Measurements from ENCODE around the gene PPARGC1A.

PPARGC1A gene

GRCh38 chr4:23881674-23882337 is 8.0 kb downstream of the PPARGC1A start:
- Histone ChIP-seq H3K27ac (ENCODE audit: low read length) (no peak overlapping the region), H3K4me1 (ENCODE audit: control insufficient read depth, insufficient read depth, low read length) (peaks cover 5% of the 10 kb centered on the region; the same call in 1 of the 2 replicates), H3K27me3 (ENCODE audit: control insufficient read depth, insufficient read depth, low read length) (no peaks in the 10 kb centered on the region), H3K36me3 (ENCODE audit: control insufficient read depth, insufficient read depth, low read length) (no peaks in the 10 kb centered on the region), H3K9me3 (ENCODE audit: control insufficient read depth, insufficient read depth, low read length) (no peaks in the 10 kb centered on the region), H3K4me3 (ENCODE audit: low read length) (no peak overlapping the region)
- no CpG with 5 or more reads among the region's 8 CpGs for WGBS (ENCODE audit: insufficient coverage, insufficient read length)
- DNase-seq (ENCODE audit: low read depth, low spot score): no peak

- peaks cover 5% of the 10 kb centered on the region; the same call in 1 of the 2 replicates for H3K4me1 ChIP-seq (ENCODE audit: control insufficient read depth, insufficient read depth, low read length)
- no peaks in the 10 kb centered on the region for H3K9me3 ChIP-seq (ENCODE audit: control insufficient read depth, insufficient read depth, low read length)
- H3K4me3 ChIP-seq (ENCODE audit: low read length): no peak overlapping the region
- H3K27ac ChIP-seq (ENCODE audit: low read length): no peak overlapping the region
- WGBS (ENCODE audit: insufficient coverage, insufficient read length): no CpG with 5 or more reads among the region's 5 CpGs
- DNase-seq (ENCODE audit: low read depth, low spot score): no peak
- H3K27me3 ChIP-seq (ENCODE audit: control insufficient read depth, insufficient read depth, low read length): no peaks in the 10 kb centered on the region
- H3K36me3 ChIP-seq (ENCODE audit: control insufficient read depth, insufficient read depth, low read length): no peaks in the 10 kb centered on the region
These were observed 8.8 kb downstream of the PPARGC1A start for GRCh38 chr4:23881052-23881501.

GRCh38 chr4:23878912-23879732 is 10.7 kb downstream of the PPARGC1A start:
- no peaks in the 10 kb centered on the region for H3K9me3 ChIP-seq (ENCODE audit: control insufficient read depth, insufficient read depth, low read length)
- H3K4me3 ChIP-seq (ENCODE audit: low read length): no peak overlapping the region
- no peaks in the 10 kb centered on the region for H3K27me3 ChIP-seq (ENCODE audit: control insufficient read depth, insufficient read depth, low read length)
- H3K4me1 ChIP-seq (ENCODE audit: control insufficient read depth, insufficient read depth, low read length): peaks cover 2% of the 10 kb centered on the region; the same call in 1 of the 2 replicates
- no peak overlapping the region for H3K27ac ChIP-seq (ENCODE audit: low read length)
- DNase-seq (ENCODE audit: low read depth, low spot score): no peak
- no peaks in the 10 kb centered on the region for H3K36me3 ChIP-seq (ENCODE audit: control insufficient read depth, insufficient read depth, low read length)
- no CpG with 5 or more reads among the region's 7 CpGs for WGBS (ENCODE audit: insufficient coverage, insufficient read length)

- no peaks in the 10 kb centered on the region for H3K27me3 ChIP-seq (ENCODE audit: control insufficient read depth, insufficient read depth, low read length)
- no peak overlapping the region for H3K27ac ChIP-seq (ENCODE audit: low read length)
- H3K36me3 ChIP-seq (ENCODE audit: control insufficient read depth, insufficient read depth, low read length): no peaks in the 10 kb centered on the region
- no peak for DNase-seq (ENCODE audit: low read depth, low spot score)
- H3K9me3 ChIP-seq (ENCODE audit: control insufficient read depth, insufficient read depth, low read length): no peaks in the 10 kb centered on the region
- no peak overlapping the region for H3K4me3 ChIP-seq (ENCODE audit: low read length)
- no CpG with 5 or more reads among the region's 6 CpGs for WGBS (ENCODE audit: insufficient coverage, insufficient read length)
- peaks cover 2% of the 10 kb centered on the region; the same call in 1 of the 2 replicates for H3K4me1 ChIP-seq (ENCODE audit: control insufficient read depth, insufficient read depth, low read length)
These were observed 11.5 kb downstream of the PPARGC1A start for GRCh38 chr4:23878246-23878891.

GRCh38 chr4:23877758-23878229 is 12.1 kb downstream of the PPARGC1A start:
- H3K9me3 ChIP-seq (ENCODE audit: control insufficient read depth, insufficient read depth, low read length): no peaks in the 10 kb centered on the region
- no peak overlapping the region for H3K27ac ChIP-seq (ENCODE audit: low read length)
- DNase-seq (ENCODE audit: low read depth, low spot score): no peak
- H3K4me3 ChIP-seq (ENCODE audit: low read length): no peak overlapping the region
- WGBS (ENCODE audit: insufficient coverage, insufficient read length): no CpG with 5 or more reads among the region's 2 CpGs
- H3K27me3 ChIP-seq (ENCODE audit: control insufficient read depth, insufficient read depth, low read length): no peaks in the 10 kb centered on the region
- H3K36me3 ChIP-seq (ENCODE audit: control insufficient read depth, insufficient read depth, low read length): no peaks in the 10 kb centered on the region
- H3K4me1 ChIP-seq (ENCODE audit: control insufficient read depth, insufficient read depth, low read length): peaks cover 2% of the 10 kb centered on the region; the same call in 1 of the 2 replicates

- Histone ChIP-seq H3K9me3 (ENCODE audit: control insufficient read depth, insufficient read depth, low read length) (no peaks in the 10 kb centered on the region), H3K36me3 (ENCODE audit: control insufficient read depth, insufficient read depth, low read length) (no peaks in the 10 kb centered on the region), H3K4me1 (ENCODE audit: control insufficient read depth, insufficient read depth, low read length) (peaks cover 2% of the 10 kb centered on the region; the same call in 1 of the 2 replicates), H3K27me3 (ENCODE audit: control insufficient read depth, insufficient read depth, low read length) (no peaks in the 10 kb centered on the region), H3K27ac (ENCODE audit: low read length) (no peak overlapping the region), H3K4me3 (ENCODE audit: low read length) (no peak overlapping the region)
- no CpG with 5 or more reads among the region's 3 CpGs for WGBS (ENCODE audit: insufficient coverage, insufficient read length)
- no peak for DNase-seq (ENCODE audit: low read depth, low spot score)
These were observed 13.3 kb downstream of the PPARGC1A start for GRCh38 chr4:23876418-23877089.

GRCh38 chr4:23875317-23875716 is 14.5 kb downstream of the PPARGC1A start:
- Histone ChIP-seq H3K9me3 (ENCODE audit: control insufficient read depth, insufficient read depth, low read length) (no peaks in the 10 kb centered on the region), H3K36me3 (ENCODE audit: control insufficient read depth, insufficient read depth, low read length) (no peaks in the 10 kb centered on the region), H3K4me1 (ENCODE audit: control insufficient read depth, insufficient read depth, low read length) (no peaks in the 10 kb centered on the region; the same call in 1 of the 2 replicates), H3K27me3 (ENCODE audit: control insufficient read depth, insufficient read depth, low read length) (no peaks in the 10 kb centered on the region), H3K27ac (ENCODE audit: low read length) (no peak overlapping the region), H3K4me3 (ENCODE audit: low read length) (no peak overlapping the region)
- no peak for DNase-seq (ENCODE audit: low read depth, low spot score)
- WGBS (ENCODE audit: insufficient coverage, insufficient read length): no CpG with 5 or more reads among the region's 6 CpGs

GRCh38 chr4:23874536-23874901 is 15.3 kb downstream of the PPARGC1A start:
- no CpG with 5 or more reads among the region's 2 CpGs for WGBS (ENCODE audit: insufficient coverage, insufficient read length)
- no peak for DNase-seq (ENCODE audit: low read depth, low spot score)

GRCh38 chr4:23873717-23874535 is 15.9 kb downstream of the PPARGC1A start:
- no peak for DNase-seq (ENCODE audit: low read depth, low spot score)
- Histone ChIP-seq H3K36me3 (ENCODE audit: control insufficient read depth, insufficient read depth, low read length) (no peaks in the 10 kb centered on the region), H3K4me3 (ENCODE audit: low read length) (no peak overlapping the region), H3K27ac (ENCODE audit: low read length) (no peak overlapping the region), H3K9me3 (ENCODE audit: control insufficient read depth, insufficient read depth, low read length) (no peaks in the 10 kb centered on the region), H3K27me3 (ENCODE audit: control insufficient read depth, insufficient read depth, low read length) (no peaks in the 10 kb centered on the region), H3K4me1 (ENCODE audit: control insufficient read depth, insufficient read depth, low read length) (no peaks in the 10 kb centered on the region)
- WGBS (ENCODE audit: insufficient coverage, insufficient read length): no CpG with 5 or more reads among the region's 7 CpGs

More at GRCh38 chr4:23874536-23874901, 15.3 kb downstream of the PPARGC1A start:
- H3K4me1 ChIP-seq (ENCODE audit: control insufficient read depth, insufficient read depth, low read length): no peaks in the 10 kb centered on the region; the same call in 1 of the 2 replicates
- no peaks in the 10 kb centered on the region for H3K27me3 ChIP-seq (ENCODE audit: control insufficient read depth, insufficient read depth, low read length)
- H3K4me3 ChIP-seq (ENCODE audit: low read length): no peak overlapping the region
- no peaks in the 10 kb centered on the region for H3K36me3 ChIP-seq (ENCODE audit: control insufficient read depth, insufficient read depth, low read length)
- no peak overlapping the region for H3K27ac ChIP-seq (ENCODE audit: low read length)
- H3K9me3 ChIP-seq (ENCODE audit: control insufficient read depth, insufficient read depth, low read length): no peaks in the 10 kb centered on the region

All from iPS DF 6.9 (cell line).